ENCODE results near the gene INPP4A.

- no peak for TF ChIP-seq NFIC (IDR thresholded peaks at IDR 0.05; ENCODE audit: low read depth, low read length)
- no peak for TF ChIP-seq ZNF274 (IDR thresholded peaks at IDR 0.05; ENCODE audit: insufficient read depth, insufficient read length)
- TF ChIP-seq, protein P1, sequence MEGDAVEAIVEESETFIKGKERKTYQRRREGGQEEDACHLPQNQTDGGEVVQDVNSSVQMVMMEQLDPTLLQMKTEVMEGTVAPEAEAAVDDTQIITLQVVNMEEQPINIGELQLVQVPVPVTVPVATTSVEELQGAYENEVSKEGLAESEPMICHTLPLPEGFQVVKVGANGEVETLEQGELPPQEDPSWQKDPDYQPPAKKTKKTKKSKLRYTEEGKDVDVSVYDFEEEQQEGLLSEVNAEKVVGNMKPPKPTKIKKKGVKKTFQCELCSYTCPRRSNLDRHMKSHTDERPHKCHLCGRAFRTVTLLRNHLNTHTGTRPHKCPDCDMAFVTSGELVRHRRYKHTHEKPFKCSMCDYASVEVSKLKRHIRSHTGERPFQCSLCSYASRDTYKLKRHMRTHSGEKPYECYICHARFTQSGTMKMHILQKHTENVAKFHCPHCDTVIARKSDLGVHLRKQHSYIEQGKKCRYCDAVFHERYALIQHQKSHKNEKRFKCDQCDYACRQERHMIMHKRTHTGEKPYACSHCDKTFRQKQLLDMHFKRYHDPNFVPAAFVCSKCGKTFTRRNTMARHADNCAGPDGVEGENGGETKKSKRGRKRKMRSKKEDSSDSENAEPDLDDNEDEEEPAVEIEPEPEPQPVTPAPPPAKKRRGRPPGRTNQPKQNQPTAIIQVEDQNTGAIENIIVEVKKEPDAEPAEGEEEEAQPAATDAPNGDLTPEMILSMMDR (IDR thresholded peaks at IDR 0.05 in 2 of 3, conservative IDR thresholded peaks at IDR 0.05 in 1 of 3; ENCODE audit: control insufficient read depth in 2 of 3, extremely low read depth in 1 of 3, insufficient read depth in 1 of 3, low read depth in 3 of 3, low read length in 3 of 3) = no peak
- TF ChIP-seq RAD21 (IDR thresholded peaks at IDR 0.05; ENCODE audit: insufficient read depth, low read depth, low read length) = no peak
- TF ChIP-seq RFX5 (IDR thresholded peaks at IDR 0.05; ENCODE audit: low read depth, low read length) = no peak
- no peak for TF ChIP-seq ZNF592 (IDR thresholded peaks at IDR 0.05)
- TF ChIP-seq POLR2A (IDR thresholded peaks at IDR 0.05; ENCODE audit: low read depth, low read length) = no peak
- no peak for TF ChIP-seq MAX (IDR thresholded peaks at IDR 0.05; ENCODE audit: low read depth, low read length)
- no peak for TF ChIP-seq NRF1 (conservative IDR thresholded peaks at IDR 0.05; ENCODE audit: low read depth, low read length)
- TF ChIP-seq, protein P2, sequence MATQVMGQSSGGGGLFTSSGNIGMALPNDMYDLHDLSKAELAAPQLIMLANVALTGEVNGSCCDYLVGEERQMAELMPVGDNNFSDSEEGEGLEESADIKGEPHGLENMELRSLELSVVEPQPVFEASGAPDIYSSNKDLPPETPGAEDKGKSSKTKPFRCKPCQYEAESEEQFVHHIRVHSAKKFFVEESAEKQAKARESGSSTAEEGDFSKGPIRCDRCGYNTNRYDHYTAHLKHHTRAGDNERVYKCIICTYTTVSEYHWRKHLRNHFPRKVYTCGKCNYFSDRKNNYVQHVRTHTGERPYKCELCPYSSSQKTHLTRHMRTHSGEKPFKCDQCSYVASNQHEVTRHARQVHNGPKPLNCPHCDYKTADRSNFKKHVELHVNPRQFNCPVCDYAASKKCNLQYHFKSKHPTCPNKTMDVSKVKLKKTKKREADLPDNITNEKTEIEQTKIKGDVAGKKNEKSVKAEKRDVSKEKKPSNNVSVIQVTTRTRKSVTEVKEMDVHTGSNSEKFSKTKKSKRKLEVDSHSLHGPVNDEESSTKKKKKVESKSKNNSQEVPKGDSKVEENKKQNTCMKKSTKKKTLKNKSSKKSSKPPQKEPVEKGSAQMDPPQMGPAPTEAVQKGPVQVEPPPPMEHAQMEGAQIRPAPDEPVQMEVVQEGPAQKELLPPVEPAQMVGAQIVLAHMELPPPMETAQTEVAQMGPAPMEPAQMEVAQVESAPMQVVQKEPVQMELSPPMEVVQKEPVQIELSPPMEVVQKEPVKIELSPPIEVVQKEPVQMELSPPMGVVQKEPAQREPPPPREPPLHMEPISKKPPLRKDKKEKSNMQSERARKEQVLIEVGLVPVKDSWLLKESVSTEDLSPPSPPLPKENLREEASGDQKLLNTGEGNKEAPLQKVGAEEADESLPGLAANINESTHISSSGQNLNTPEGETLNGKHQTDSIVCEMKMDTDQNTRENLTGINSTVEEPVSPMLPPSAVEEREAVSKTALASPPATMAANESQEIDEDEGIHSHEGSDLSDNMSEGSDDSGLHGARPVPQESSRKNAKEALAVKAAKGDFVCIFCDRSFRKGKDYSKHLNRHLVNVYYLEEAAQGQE (IDR thresholded peaks at IDR 0.05; ENCODE audit: low read depth, low read length) = no peak
- TF ChIP-seq MEF2A (IDR thresholded peaks at IDR 0.05; ENCODE audit: insufficient read depth, low read depth, low read length) = no peak
These were observed 142.0 kb downstream of the INPP4A start for GRCh38 chr2:98586551-98587140.

Measured in GM12878 (cell line).